GM10847 (cell line): ENCODE results near the gene APOBEC3A.

Source experiments
- POLR2A ChIP-seq: IDR thresholded peaks from 2 replicates; pipeline ENCODE4 v1.6.1; 2011; ENCODE audit not compliant: insufficient read length; ENCODE audit errors: extremely low read depth

Gene APOBEC3A

GRCh38 chr22:38987171-38987895, 29.9 kb downstream of the APOBEC3A start:
- no peak for TF ChIP-seq POLR2A

- TF ChIP-seq POLR2A: no peak
These were observed 32.1 kb downstream of the APOBEC3A start for GRCh38 chr22:38989466-38989865.

- no peak for TF ChIP-seq POLR2A
These were observed 38.7 kb downstream of the APOBEC3A start for GRCh38 chr22:38996105-38996504.

- TF ChIP-seq POLR2A: no peak
These were observed 40.1 kb downstream of the APOBEC3A start for GRCh38 chr22:38997518-38997917.

- no peak for TF ChIP-seq POLR2A
These were observed 45.8 kb downstream of the APOBEC3A start for GRCh38 chr22:39003165-39003638.

- no peak for TF ChIP-seq POLR2A
These were observed 49.8 kb downstream of the APOBEC3A start for GRCh38 chr22:39007177-39007576.

- no peak for TF ChIP-seq POLR2A
These were observed 53.5 kb downstream of the APOBEC3A start for GRCh38 chr22:39010946-39011345.
